HT-29 (cell line): ENCODE results near the gene C1orf52. TPM values are rescaled to one million over a fixed set of nuclear protein-coding genes. Genes with fewer than 3 reads are reported as not detected.

Source experiments
- DNase-seq: peaks from one replicate; pipeline ENCODE4 v3.0.0-alpha.2; 2015; ENCODE audit warnings: low spot score
- total RNA-seq: library from RNA; depleted of rRNA; stranded (reverse); fragments of >200 nt; shearing (Covaris generic); gene quantifications from 2 replicates; pipeline ENCODE4 v1.2.3, GENCODE V29; 2014; rRNA removed

C1orf52 gene
- 27.8 and 38.2 TPM in 2 replicates for total RNA-seq

- peak; percentile 92 for DNase-seq
These were observed at the start of gene C1orf52 for GRCh38 chr1:85259118-85259911. TSS of gene C1orf52 (minus strand) at chr1:85259662. CDS start at chr1:85259633, 29 bp downstream.

DNA sequence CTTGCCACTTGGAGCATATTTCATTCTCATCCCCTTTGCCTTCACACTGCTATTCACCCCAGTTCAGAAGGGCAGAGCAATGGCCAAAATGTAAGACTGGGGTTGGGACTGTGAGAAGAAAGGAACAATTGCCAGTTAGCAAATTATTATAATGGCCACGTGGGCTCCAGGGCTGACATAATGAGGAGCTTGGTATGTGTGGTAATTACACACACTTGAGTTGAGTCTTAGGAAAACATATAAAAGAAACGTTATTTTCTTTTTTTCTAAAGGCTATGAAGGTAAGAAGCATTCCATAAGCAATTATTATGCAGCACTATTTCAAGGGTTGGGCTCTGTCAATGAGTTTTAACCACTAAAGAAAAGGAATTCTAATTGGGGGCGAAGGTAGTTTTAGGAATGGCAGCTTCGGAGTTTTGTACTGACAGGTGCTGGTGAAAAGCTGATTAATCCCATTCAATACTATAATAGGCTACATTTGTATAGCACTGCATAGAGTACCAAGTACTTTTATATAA, 49.4 kb upstream of the C1orf52 start:
- no peak for DNase-seq

GRCh38 chr1:85307987-85308832, 48.7 kb upstream of the C1orf52 start:
- DNase-seq = peak; percentile 93

DNA sequence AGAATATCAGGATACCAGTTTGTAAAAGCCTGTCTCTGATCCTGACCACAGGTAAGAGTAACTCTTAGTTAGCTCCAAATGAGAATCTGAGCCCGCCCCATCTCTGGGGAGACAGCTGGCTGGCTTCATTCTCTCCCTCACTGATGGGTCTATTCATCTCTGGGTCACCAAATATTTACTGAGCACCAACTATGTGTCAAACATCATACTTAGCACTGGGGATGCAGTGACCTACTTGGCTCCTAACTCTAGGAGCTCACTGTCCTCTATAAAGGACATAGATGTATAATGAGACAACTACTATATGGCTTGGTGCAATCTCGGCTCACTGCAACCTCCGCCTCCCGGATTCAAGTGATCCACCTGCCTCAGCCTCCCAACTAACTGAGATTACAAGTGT, 46.8 kb upstream of the C1orf52 start:
- no peak for DNase-seq

DNA sequence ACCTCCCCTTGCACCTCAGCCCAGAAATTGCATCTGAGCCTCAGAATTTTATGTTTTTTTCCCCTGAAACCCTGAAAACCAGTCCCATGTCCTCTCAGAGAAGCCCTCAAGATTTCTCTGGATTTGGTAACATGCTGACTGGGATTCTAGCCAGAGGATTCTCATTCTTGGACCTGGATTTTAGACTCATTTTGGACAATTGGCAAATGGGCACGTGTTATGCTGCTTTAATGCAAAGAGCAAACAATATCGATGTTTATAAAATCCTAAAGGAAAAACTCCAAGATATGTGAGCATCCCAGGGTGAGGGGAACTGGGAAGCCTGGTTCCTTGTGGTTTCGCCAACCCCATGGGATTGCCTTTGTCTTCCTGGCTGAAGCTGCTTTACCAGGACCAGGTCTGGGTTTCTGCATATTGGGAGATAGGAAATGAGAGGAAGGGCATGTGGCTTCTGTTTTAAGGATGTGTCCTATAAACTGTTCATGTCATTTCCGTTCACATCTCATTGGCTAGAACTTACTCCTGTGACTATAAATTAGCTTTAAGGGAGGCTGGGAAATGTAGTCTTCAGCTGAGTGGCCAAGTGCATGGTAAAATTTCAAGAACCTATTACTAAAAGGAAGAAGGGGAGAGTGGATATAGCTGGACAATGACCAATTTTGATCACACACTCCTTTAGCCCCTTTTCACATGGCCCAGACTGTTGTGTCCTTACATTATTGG, 44.1 kb upstream of the C1orf52 start:
- no peak for DNase-seq

DNA sequence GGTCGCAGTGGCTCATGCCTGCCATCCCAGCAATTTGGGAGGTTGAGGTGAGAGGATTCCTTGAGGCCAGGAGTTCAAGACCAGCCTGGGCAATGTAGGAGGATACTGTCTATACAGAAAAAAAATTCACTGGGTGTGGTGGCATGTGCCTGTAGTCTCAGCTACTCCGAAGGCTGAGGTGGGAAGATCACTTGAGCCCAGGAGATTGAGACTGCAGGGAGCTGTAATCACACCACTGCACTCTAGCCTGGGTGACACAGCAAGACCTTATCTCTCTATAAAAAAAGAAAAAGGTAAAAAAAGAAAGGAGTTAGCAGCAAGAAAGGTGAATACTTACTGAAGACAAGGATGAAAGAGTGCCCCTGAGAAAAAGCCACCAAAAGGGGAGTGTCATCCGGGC, 40.7 kb upstream of the C1orf52 start:
- no peak for DNase-seq

DNA sequence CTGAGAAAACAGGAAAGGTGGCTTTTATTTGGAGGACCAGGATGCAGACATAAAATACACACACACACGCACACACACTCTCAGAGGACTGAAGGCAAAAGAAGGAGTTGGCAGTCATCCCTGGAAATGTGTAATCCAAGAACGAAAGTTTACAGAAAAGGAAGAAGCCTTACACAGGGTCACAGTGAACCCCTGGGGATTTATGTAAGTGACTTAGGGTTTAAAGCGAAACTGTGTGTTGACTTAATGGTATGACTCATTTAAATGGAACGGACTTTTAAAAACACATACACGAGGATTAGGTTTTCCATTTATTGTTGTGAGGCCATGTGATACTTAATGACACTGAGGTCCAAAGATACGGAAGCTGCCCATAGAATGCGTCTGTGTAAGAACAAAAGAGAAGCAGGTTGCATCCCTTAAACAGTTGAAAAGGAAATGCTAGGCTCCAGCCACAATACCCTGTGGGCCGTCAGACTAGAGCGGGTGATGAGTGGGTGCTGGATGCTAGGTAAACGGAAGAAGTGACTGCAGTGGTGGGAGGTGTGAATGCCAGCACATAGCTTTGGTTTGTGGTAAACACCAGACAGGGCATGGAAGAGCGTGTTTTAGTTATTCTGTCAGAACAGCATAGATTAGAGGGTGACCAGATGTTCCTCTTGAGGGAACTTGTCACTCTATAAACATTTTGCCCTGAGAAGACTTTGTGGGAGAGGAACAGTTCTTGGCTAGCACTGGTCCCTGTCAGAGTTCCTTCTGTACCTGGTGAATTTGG, 38.6 kb upstream of the C1orf52 start:
- peak; percentile 86 for DNase-seq

DNA sequence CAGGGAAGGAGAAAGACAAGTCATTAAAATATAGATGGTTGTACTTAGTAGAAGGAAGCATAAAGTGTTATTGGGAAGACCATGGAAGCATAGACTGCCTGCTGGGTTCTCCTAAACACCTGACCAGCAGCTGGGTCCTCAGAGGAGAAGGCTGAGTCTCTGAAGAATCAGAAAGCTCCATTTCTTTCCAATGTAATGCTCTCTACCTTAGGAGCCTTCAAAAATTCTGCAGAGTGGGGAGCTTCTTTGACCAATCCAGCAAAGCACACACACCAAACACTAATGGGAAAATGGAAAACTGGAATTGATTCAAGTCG, 38.0 kb upstream of the C1orf52 start:
- DNase-seq = no peak

GRCh38 chr1:85296980-85297379, 37.5 kb upstream of the C1orf52 start:
- DNase-seq = no peak

DNA sequence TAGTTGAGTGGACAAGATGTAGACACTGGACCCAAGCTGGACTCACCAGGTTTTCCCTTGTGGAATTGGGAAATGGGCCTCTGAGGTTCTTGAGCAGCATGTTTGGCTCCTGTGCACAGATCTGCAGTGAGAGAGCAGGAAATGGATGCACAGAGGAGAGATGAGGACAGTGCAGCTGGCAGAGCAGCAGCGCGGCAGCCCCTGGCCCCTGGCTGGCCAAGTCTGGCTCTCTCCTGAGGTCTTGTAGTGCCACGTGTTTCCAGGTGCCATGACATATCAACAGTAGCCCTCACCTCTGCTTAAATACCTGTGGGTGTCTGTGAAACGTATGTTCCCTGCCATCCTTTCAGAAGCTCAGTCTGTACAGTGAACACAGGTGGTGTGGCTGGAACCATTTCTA, 36.2 kb upstream of the C1orf52 start:
- DNase-seq = no peak

- no peak for DNase-seq
These were observed 35.6 kb upstream of the C1orf52 start for GRCh38 chr1:85295006-85295431.

DNA sequence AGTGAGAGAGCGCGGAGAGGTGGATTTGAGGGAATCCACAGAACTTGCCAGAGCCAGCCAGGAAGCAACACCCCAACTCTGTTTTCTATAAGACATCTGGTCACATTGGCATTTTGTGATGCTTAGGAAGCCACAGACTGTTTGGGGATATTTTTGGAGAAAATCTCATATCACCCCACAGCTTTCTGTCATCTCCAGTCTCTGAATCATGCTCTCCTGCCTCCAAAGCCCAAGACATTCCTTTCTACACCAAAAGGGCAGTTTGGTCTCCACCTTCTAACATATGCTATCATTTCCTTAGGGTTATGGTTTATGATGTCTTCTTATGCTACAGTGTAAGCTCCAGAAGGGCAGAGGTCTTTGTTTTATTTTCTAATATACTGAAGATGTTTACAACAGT, 31.4 kb upstream of the C1orf52 start:
- DNase-seq = no peak

- no peak for DNase-seq
These were observed 30.4 kb upstream of the C1orf52 start for GRCh38 chr1:85289848-85290335.

DNA sequence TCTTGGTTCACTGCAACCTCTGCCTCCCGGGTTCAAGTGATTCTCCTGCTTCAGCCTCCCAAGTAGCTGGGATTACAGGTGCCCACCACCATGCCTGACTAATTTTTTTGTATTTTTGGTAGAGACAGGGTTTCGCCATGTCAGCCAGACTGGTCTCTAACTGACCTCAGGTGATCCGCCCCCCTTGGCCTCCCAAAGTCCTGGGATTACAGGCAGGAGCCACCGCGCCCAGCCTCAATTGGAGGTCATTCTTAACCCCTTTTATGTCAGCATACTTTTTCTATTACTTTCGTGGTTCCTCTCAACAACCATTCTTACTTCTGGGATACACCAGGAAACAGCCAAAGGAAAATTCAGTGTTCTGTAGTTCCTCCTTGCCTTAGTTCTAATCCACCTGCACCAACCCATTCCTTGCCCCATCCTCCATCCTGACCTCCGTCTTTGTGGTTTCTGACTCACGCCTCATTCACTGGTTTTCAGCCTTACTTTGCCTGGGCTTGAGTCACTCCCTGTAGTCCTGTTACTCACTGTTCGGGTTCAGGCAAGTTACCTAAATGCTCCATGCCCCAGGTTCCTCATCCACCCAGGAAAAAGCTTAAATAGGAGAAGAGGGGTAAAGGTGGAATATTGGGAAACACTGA, 29.9 kb upstream of the C1orf52 start:
- peak; percentile 63 for DNase-seq

GRCh38 chr1:85284202-85284601, 24.7 kb upstream of the C1orf52 start:
- no peak for DNase-seq

- peak; percentile 66 for DNase-seq
These were observed 24.2 kb upstream of the C1orf52 start for GRCh38 chr1:85283475-85284199.

GRCh38 chr1:85282424-85282823, 23.0 kb upstream of the C1orf52 start:
- DNase-seq = peak; percentile 35

DNA sequence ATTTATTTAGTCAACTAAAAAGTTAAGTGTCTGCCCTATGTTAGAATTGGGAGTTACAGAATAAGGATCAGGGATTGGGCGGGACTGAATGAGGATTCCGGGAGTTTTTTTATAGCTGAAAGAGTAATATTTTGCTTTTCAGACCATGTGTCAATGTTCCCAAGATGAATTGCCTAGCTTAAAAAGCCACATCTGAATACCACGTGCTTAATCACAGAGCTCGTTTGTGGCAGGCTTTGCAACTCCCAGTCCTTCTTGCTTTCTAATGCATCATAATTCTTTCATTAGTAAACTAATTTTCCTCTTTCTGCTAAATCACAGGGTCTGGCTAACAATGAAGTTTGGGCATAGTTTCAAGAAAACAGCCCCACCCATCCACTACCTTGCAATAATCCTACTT, 21.2 kb upstream of the C1orf52 start:
- DNase-seq = no peak

- DNase-seq = no peak
These were observed 20.1 kb upstream of the C1orf52 start for GRCh38 chr1:85279458-85280080.
